ENCODE measurements around the gene PKHD1.

Gene PKHD1

DNA sequence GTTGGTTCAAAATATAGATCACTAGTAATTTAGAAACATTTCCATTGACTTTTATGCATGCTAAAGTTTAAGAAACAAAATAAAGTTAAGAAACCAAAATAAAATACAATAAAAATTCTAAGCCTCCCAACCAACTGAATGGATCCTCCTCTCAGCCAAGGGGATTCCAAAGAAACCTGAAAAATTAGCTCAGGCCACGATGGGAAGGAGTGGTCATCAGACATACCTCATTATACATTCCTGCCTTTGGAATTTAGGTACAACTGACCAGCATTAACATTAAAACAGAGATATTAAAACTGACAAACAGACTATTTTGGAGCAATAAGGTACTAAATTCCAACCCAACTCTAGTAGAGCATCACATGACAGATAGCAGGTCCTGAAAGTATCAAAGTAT, 275.2 kb downstream of the PKHD1 start:
- no peak for DNase-seq (ENCODE audit: low read depth, low spot score)

DNA sequence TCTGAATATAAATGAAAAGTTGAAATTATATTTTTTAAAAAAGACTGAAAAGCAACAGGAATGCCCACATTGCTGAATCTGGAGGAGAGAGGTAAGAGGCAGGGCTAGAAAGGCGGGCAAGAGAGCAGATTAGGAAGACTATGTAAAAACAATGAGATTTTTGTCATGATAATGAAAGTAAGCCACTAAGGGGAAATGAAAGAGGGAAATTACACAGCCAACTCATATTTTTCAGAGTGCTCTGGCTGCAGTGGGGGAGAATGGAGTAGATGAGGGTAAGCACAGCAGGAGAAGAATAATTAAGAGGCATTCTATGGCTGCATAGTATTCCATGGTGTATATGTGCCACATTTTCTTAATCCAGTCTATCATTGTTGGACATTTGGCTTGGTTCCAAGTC, 281.9 kb downstream of the PKHD1 start:
- no peak for DNase-seq (ENCODE audit: low read depth, low spot score)

DNA sequence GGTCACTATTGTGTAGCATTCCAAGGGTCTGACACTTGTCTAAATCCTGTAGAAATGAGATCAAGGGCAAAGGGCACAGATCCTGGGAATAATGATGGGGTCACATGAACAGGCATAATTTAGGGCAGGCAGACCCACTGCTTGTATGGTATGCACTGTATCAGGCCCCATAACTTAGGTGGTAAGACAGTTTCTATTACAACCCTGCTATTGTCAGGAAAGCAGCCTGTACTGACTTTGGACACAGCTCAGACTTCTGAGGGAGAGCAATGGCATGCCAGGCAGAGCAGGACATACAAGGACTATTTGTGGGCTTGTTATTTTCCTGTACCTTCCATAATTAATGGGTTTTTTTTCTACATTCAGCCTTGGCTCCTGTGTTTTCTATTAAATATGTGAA, 286.8 kb downstream of the PKHD1 start:
- DNase-seq (ENCODE audit: low read depth, low spot score), result no peak

DNA sequence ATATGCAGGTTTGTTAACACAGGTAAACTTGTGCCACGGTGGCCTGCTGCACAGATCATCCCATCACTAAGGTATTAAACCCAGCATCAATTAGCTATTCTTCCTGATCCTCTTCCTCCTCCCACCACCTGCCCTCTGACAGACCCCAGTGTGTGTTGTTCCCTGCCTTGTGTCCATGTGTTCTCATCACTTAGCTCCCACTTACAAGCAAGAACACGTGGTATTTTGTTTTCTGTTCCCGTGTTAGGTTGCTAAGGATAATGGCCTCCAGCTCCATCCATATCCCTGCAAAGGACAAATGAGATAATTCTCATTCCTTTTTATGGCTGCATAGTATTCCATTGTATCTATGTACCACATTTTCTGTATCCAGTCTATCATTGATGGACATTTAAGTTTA, 294.0 kb downstream of the PKHD1 start:
- no peak for DNase-seq (ENCODE audit: low read depth, low spot score)

DNA sequence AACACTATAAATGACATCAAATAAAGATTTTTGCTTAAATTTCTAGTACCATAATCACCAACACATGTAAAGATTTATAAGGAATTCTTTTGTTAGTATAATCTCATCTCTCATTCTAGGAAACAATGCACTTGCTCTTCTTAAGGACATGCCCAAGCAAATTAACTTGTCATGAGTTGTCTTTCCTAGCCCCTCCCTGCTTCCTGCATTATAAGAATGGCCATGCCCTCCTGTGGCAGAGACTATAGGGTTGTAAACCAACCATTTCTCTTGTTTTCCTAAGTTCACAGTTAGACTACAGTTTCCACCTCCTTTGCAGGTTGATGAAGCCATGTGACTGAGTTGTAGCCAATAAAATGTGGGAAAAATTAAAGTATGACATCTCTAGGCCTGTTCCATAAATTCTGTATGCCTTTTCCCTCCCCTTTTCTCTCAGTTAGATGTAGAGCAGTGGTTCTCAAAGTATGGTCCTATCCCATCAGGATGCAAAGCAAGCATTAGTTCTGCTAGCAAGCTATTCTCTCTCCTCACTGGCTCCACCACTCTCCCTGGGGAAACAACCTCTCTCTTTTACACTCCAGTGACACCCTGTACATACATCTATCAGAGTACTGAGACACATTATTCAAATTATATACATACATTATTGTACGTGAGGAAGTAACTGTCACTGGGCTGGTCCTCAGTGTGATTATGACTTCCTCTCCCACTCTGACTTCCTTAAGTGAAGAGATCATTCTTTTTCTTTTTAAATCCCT, 295.0 kb downstream of the PKHD1 start:
- DNase-seq (ENCODE audit: low read depth, low spot score), result no peak

DNA sequence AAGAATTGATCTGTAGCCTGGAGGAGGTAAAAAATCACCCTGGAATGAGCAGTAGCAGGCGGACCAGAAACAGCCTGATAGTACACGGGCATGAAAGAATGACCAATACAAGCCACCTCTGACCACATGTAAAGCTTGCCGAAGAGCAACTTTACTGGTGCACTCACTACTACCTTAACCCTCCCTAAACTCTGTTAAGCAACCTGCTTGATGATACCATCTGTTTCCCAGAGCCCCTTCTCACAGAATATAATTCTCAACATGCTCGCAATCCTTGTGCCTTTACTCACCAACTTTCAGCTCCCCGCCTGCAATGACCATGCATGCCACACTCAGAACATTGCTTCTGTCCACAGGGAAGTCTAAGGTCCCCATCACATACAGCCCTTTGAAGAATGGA, 296.5 kb downstream of the PKHD1 start:
- no peak for DNase-seq (ENCODE audit: low read depth, low spot score)

DNA sequence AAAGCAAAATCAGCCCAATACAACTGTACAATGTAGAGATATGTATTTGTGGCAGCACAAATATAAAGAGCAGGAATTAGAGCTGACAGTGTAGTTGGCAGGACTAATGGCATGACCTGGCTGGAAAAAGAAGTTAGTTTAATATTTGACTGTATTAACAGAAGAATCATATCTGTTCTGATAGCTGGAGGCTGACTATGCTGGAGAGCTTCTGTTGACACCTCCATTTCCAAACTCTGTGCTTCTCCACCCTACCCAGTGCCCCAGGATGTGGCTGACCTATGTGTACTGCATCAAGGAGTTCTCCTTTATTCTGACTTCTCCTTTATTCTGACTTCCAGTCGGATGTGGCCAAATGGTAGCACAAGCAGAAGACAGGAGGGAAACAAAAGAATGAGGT, 299.3 kb downstream of the PKHD1 start:
- no peak for DNase-seq (ENCODE audit: low read depth, low spot score)

DNA sequence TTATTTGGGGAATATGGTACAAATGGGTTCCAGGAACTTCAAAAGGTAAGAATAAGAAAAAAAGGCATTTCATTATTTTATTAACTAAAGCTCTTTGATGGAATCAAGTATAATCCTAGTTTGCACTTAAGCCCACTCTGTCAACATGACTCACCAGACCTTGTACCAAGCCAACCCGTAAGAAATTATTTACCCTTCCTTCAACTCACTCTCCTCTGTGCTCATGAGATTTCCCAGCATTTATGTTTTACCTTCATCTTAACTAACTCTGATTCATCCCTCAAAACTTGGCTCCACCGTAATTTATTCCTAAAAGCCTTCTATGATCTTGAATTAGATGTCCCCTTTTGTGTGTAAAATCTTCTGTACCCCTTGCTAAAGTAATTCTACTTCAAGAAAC, 308.7 kb downstream of the PKHD1 start:
- no peak for DNase-seq (ENCODE audit: low read depth, low spot score)

DNA sequence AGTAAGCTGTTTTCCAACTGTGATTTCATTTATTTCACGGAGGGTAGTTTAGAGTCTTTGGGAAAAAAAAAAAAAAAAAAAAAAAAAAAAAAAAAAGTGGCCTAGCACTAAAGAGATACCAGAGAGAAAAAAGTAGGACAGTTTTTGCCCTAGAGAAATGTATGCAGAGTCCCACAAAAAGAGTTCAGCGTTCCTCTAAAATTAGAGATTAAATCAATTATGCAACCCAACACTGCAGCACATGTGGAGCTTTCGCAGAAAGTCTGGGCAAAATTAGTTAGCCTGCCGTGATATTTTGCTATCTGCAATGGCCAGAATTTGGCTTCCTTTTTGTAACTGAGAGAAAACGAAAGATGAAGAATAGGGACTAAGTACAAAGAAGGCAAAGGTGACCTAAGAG, 309.8 kb downstream of the PKHD1 start:
- no peak for DNase-seq (ENCODE audit: low read depth, low spot score)

DNA sequence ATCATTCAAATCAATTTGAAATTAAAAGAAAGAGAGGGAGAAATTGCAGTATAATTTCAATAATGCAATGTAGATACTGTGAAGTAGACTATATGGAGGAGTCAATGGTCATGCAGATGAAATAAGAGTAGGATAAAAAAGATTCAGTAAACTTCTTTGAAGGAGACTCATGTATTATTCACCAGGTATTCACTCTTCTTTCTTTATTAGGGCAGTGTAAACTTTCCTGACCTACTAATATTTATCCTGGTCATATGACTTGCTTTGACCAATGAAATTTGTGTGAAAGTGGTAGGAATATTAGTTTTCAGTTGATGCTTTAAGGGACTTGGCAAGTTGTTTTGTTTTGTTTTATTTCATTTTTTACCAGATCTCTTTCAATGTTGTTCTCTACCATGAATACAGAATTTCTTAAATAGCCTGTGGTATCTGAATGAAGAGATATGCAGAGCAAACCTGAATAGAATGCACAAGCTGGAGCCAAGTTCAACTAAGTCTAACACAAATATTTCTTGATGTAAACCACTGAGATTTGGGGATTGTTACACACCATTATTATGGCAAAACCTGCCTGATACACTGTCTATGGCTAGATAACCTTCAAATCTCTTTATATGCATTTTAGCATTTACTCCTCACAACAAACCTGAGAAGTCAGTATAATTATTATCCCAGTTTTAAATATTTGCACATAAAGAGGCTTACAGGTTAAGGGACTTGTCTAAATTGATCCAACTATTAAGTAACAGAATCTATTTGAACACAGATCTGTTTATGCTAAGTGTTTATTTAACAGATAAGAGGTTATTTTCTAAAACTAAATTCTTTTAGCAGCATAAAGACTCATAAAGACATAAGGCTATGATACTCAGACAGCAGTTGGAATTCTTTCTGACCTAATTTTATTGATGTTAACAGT, 311.2 kb downstream of the PKHD1 start:
- DNase-seq (ENCODE audit: low read depth, low spot score), result no peak

DNA sequence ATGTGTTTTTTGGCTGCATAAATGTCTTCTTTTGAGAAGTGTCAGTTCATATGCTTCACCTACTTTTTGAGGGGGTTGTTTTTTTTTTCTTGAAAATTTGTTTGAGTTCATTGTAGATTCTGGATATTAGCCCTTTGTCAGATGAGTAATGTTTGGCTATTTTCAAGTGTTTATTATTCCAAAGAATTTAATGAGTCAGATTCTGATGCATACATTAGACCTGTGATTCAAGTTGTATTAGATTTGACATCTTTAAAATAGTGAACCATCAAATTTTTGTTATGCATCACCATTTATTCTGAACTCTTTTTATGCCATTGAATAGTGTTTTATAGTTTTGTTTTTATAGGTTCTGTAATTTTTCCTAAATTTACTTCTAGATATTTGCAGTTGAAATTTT, 319.3 kb downstream of the PKHD1 start:
- DNase-seq (ENCODE audit: low read depth, low spot score), result no peak

DNA sequence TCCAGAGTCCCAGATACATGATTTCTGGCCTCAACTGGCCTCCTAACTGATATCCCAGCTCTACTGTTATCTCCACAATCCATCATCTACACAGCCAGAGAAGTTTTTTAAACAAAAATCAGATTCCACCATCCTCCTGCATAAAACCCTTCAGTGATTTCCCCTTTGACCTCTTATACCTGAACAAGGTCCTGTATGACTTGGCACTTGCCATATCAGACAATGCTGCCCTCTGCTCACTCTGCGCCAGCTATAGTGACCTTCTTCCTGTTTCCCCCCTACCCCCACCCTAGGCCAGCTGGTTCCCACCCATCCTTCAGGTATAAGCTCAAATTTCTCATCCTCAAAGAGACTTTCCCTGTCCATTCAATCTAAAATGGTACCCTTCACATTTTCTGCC, 322.2 kb downstream of the PKHD1 start:
- DNase-seq (ENCODE audit: low read depth, low spot score), result no peak

DNA sequence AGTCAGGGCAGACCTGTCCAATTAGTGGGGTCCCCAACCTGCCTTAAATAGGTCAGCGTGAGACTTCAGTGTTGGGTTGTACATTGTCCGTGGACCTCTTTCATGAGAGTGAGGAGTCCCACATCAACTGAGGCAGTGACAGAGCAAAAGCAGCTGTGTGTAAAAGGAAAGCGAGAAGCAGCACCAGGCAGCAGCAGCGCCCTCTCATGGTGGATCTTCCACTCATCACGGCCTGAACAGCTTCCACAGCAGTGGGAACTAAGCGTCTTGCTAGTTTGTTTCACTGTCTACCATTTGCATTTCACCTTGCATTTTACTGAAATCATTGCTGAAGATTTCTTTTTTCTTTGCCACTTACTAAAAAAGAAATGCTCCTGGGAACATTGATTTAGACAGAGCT, 333.8 kb downstream of the PKHD1 start:
- no peak for DNase-seq (ENCODE audit: low read depth, low spot score)

DNA sequence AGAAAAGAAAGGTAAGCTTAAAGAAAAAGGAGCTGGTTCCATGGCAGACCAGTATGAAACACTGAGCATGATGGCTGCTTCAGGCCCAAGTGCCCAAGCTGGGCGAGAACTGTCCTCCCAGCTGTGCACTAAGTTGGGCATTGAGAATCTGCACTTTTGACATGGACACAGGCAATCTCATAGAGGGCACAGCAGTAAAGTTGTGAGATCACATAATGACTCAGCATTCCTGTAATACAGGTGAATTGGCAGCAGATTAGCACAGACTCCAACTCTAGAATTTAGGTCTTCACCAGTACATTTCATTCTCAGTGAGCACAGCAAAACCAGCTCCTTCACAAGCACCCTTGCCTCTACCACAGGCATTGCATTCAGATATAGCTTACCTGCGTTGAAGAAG, 343.4 kb downstream of the PKHD1 start:
- no peak for DNase-seq (ENCODE audit: low read depth, low spot score)

DNA sequence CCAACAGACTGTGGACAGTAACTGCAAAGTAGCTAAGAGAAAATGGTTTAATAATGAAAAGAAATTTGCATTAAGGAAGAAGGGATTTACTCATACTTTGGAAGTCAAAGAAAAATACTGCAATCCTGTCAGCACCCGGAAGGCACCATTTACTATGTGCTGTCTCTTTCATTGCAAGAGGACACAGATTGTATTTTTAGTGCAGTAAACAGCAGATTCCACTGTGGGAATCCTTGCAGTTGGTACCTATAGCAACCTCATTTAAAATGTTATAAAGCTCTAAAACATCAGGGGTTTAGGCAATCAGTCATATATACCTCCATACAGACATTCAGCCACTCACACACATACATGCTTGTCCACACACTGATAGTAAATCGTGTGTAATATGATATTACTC, 346.8 kb downstream of the PKHD1 start:
- DNase-seq (ENCODE audit: low read depth, low spot score), result no peak

DNA sequence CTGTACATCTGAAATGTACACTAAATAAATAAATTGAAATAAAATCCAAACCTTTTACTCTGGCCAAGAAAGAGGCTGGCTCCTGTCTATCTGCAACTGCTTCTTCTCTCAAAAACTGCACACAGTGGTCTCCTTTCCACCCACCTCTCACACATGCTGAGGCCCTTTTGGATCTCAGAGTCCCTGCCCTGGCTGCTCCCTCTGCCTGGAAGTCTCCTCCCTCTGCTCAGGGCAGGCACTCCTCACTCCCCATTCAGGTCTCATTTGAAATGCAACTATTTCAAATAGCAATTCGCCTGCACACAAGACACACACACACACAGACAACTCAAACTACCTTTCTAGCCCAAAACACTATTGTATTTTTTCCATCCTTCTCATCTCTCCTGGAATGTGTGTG, 348.8 kb downstream of the PKHD1 start:
- DNase-seq (ENCODE audit: low read depth, low spot score), result no peak

DNA sequence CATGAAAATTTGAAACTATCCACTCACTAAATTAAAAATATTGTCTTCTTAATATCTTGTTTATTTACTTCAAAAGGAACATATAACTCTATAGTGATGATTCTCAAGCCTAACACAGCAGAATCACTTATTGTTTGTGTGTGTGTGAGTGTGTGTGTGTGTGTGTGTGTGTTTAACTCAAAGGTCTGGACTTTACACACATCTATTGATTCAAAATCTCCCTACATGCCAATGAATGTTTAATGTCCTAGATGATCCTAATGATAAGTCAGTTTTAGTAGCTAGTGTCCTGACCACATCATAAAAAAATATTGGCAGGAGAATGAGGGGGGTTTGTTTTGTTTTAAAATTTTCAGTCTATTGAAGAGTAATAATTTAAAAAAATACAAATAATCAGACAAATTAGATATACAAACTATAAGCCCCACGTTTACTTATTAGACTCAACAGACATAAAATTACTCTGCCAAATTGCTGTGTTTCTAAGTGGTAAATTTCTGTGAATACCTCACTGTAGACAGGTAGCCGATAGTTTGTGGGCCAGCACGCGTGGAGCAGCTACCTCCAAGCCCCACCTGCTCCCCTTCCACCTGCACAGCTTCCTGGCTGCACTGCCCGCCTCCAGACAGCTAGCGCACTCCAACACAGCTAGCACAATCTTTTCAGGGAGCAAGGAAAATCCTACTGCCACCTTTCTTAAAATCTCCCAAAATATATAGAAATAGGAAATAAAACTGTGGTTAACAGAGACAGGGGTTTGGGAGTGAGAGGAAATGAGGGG, 349.6 kb downstream of the PKHD1 start:
- DNase-seq (ENCODE audit: low read depth, low spot score), result no peak

DNA sequence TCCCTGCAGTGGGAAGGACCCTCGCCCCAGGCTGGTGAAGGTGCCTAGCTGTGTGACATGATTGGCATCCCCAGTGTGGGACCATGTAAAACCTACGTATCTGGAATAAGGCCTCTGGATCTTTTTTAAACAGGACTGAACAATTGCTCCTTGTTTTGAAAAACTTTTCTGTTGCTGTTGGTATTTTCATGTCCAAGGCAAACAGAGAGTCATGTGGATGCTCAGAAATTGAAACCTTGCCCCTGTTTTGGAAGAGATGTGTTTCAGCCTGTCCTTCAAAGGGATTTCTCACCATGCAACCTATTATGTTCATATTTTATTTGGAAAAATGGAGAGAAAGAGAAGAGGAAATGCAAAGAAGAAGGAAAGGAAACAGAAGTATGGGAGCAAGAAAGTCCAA, 362.3 kb downstream of the PKHD1 start:
- no peak for DNase-seq (ENCODE audit: low read depth, low spot score)

DNA sequence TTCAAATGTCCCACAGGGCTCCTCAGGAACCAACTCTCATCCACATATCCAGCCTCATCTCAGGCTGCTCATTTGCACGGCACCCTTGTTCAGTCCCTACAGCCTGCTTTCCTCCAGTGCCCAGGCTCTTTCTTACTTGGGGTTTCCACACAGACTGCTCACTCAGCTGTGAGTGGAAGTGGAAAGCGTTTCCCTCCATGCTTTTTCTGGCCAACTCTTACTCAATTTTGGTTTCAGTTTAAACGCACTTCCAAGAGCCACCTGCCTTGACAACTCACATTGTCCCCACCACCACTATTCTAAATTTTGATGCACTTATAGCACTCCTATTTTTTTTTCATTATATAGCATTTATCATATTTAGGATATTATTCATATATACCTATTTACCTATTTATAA, 367.1 kb downstream of the PKHD1 start:
- DNase-seq (ENCODE audit: low read depth, low spot score), result no peak

DNA sequence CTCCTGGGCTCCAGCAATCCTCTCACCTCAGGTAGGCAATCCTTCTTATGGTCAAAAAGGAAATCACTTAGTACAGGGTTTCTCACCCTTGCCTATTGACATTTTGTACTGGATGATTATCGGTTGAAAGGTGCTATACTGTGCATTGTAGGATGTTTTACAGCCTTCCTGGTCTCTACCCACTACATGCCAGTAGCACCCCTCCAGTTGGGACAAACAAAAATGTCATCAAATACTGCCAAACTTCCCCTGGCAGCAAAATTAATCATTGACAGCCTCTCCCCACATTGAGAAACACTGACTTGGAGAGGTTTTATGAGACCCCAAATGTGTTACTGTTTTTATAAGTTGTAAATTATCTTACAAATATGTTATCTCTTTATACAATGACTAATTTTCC, 368.1 kb downstream of the PKHD1 start:
- no peak for DNase-seq (ENCODE audit: low read depth, low spot score)

DNA sequence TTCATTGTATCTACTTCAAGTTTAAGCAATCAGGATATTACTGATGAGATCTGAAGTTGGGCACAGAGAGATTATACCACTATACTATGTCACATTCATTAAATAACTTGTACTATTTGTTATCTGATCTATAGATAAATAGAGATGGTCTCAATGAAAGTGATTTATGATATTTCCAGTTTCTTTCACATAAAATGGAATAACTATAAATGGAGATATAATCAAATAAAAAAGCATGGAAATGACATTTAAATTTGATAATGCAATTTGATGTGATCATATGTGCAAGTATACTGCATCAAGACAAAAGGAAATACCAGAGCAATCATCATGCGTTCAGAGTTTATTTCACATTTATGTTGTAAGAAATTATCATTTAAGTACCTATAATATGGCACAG, 368.9 kb downstream of the PKHD1 start:
- DNase-seq (ENCODE audit: low read depth, low spot score), result no peak

DNA sequence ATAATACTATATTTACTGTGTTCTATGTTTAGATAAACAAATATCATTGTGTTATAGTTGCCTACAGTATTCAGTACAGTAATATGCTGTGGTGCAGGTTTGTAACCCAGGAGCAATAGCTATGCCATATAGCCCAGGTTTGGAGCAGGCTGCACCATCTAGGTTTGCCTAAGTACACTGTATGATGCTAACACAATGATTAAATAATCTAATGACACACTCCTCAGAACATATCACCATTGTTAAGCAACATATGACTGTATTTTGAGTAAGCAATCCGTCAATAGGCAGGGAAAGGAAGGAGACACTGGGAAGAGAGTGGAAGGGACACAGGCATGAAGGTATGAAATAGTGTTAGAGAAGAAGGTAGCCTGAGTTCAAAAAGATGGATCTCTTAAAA, 369.9 kb downstream of the PKHD1 start:
- DNase-seq (ENCODE audit: low read depth, low spot score), result no peak

All from brain pericyte (primary cell).